ENCODE results near the gene BTBD19. TPM values are rescaled to one million over a fixed set of nuclear protein-coding genes. Genes with fewer than 3 reads are reported as not detected.

The BTBD19 gene
- total and polyA plus RNA-seq, 9 of the 15 experiments (the other 6 are each of a cell fraction or from before 2014, with no cell fraction given) = 0.22 to 2.0 (median 0.95) TPM

GRCh38 chr1:44801491-44802305 is 6.6 kb upstream of the BTBD19 start (continued):
- TF ChIP-seq PCBP2 (IDR thresholded peaks at IDR 0.05; ENCODE audit: low read depth, low read length, poor library complexity, severe bottlenecking) (no peak), ETS1 (conservative IDR thresholded peaks at IDR 0.05; ENCODE audit: control insufficient read depth, low read depth, low read length) (no peak), E2F6 (IDR thresholded peaks at IDR 0.05; ENCODE audit: borderline replicate concordance in 1 of 2, extremely low read depth in 1 of 2, insufficient read depth in 1 of 2, insufficient read length in 1 of 2, low read depth in 1 of 2, low read length in 1 of 2, poor library complexity in 1 of 2, severe bottlenecking in 1 of 2) (no peak), TSC22D4 (tag; IDR thresholded peaks at IDR 0.05) (no peak), PHF21A (IDR thresholded peaks at IDR 0.05; ENCODE audit: borderline replicate concordance, low read depth) (no peak), HDAC8 (tag; IDR thresholded peaks at IDR 0.05) (no peak), ZBTB1 (CRISPR knock-in tag; IDR thresholded peaks at IDR 0.05; ENCODE audit: borderline replicate concordance, low read depth) (no peak), HNRNPUL1 (IDR thresholded peaks at IDR 0.05; ENCODE audit: low read length) (no peak), C11orf30 (IDR thresholded peaks at IDR 0.05; ENCODE audit: low read depth) (no peak), MEF2A (IDR thresholded peaks at IDR 0.05; ENCODE audit: control insufficient read depth, low read depth, low read length) (no peak), PKNOX1 (IDR thresholded peaks at IDR 0.05) (peak; percentile 69), ZNF282 (CRISPR knock-in tag; IDR thresholded peaks at IDR 0.05) (no peak), ZNF316 (IDR thresholded peaks at IDR 0.05) (no peak), SIN3B (IDR thresholded peaks at IDR 0.05; ENCODE audit: low read depth) (no peak), CCNT2 (IDR thresholded peaks at IDR 0.05; ENCODE audit: borderline replicate concordance, extremely low read depth, insufficient read length, low read depth, low read length) (no peak), OTX1 (CRISPR knock-in tag; IDR thresholded peaks at IDR 0.05) (no peak; the same call in 1 of the 2 replicates), MAFG (tag; conservative IDR thresholded peaks at IDR 0.05) (no peak), NFATC3 (IDR thresholded peaks at IDR 0.05) (no peak), TEAD2 (tag; IDR thresholded peaks at IDR 0.05) (no peak), ZNF766 (CRISPR knock-in tag; conservative IDR thresholded peaks at IDR 0.05) (no peak), NKRF (IDR thresholded peaks at IDR 0.05; ENCODE audit: borderline replicate concordance) (peak; percentile 57; the same call in 1 of the 2 replicates), HNRNPH1 (optimal IDR thresholded peaks at IDR 0.05; ENCODE audit: low read depth, low read length) (no peak), RBBP5 (IDR thresholded peaks at IDR 0.05; ENCODE audit: borderline replicate concordance, insufficient read depth, low read length, poor library complexity, severe bottlenecking) (no peak)

All from K562 (cell line).